Brain microvascular endothelial cell (primary cell): ENCODE data around the gene CFAP20.
"Not testable (repeated sequence)": the region's sequence is repeated elsewhere in the genome, so short reads cannot be mapped to it uniquely, and the experiment has no call there.

Source experiments
- DNase-seq: peaks from one replicate; pipeline ENCODE4 v3.0.0-alpha.2; 2020
- H3K27ac ChIP-seq: fragments of 250-450 bp; sonication (Bioruptor Pico); 2 replicates; pipeline ENCODE4 v1.5.1; 2020; ENCODE audit warnings: mild to moderate bottlenecking, moderate library complexity
- H3K27me3 ChIP-seq: fragments of 250-450 bp; sonication (Bioruptor Pico); replicated peaks from 2 replicates; pipeline ENCODE4 v1.5.1; 2020; ENCODE audit warnings: mild to moderate bottlenecking
- H3K36me3 ChIP-seq: fragments of 250-450 bp; sonication (Bioruptor Pico); replicated peaks from 2 replicates; pipeline ENCODE4 v1.5.1; 2020; ENCODE audit warnings: mild to moderate bottlenecking
- H3K4me3 ChIP-seq: 2 replicates; pipeline ENCODE4 v1.5.1; 2011; ENCODE audit warnings: low read depth, mild to moderate bottlenecking, control low read depth, low read length, moderate library complexity
- CTCF ChIP-seq: IDR thresholded peaks from 2 replicates; pipeline ENCODE4 v1.5.1; 2011; ENCODE audit warnings: low read depth, mild to moderate bottlenecking, moderate library complexity, low read length, control low read depth, inconsistent platforms; ENCODE audit errors: missing control alignments
- in situ Hi-C: cut with HindIII; loops from 2 replicates; pipeline ENCODE4 v1.10.0; 2017; ENCODE audit warnings: low sequenced_read_pairs, low pct_ligation_motif_present

CFAP20 gene

GRCh38 chr16:58085584-58086251, 43.5 kb downstream of the CFAP20 start:
- in situ Hi-C loops: no loop called here
- Histone ChIP-seq H3K36me3 (no peaks in the 10 kb centered on the region), H3K4me3 (no peak overlapping the region), H3K27me3 (no peaks in the 10 kb centered on the region), H3K27ac (no peak overlapping the region)
- no peak for TF ChIP-seq CTCF
- DNase-seq: no peak

DNA sequence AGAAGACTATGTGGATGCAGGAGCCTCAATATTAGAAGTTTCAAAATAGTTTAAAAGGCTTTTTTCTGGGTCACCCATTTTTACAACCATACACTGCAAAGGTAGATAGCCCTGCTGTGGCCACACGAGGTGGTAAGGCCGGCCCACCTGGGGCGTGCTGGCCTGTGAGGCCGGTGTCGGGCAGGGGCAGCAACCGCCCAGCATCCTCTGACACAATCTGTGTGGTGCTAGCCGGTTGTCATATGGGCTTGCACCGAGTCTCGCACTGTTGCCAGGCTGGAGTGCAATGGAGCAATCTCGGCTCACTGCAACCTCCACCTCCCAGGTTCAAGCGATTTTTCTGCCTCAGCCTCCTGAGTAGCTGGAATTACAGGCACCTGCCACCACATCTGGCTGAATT, 44.0 kb downstream of the CFAP20 start:
- Histone ChIP-seq H3K36me3 (no peaks in the 10 kb centered on the region), H3K27me3 (no peaks in the 10 kb centered on the region), H3K27ac (no peak overlapping the region), H3K4me3 (no peak overlapping the region)
- in situ Hi-C loops: no loop called here
- DNase-seq: no peak
- TF ChIP-seq CTCF: no peak

DNA sequence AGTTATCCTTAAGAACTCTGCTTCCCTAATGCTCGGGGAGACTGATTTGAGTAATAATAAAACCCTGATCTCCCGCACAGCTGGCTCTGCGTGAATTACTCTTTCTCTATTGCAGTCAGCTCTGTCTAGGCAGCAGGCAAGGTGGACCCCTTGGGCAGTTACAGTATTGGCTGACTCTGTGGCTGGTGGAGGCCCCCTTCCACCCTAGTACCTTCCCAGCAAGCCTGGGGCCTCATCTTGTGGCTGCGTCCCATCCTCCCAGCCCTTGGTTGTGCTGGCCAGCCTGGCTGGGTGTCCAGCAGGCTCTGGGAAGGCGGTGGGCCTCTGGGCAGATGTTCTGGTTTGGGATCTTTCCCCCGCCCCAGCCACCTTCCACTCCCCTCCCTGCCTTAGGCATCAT, 44.5 kb downstream of the CFAP20 start:
- no peaks in the 10 kb centered on the region for H3K36me3 ChIP-seq
- DNase-seq: no peak
- no peak overlapping the region for H3K27ac ChIP-seq
- in situ Hi-C loops: no loop called here
- no peak overlapping the region for H3K4me3 ChIP-seq
- no peak for TF ChIP-seq CTCF
- no peaks in the 10 kb centered on the region for H3K27me3 ChIP-seq

DNA sequence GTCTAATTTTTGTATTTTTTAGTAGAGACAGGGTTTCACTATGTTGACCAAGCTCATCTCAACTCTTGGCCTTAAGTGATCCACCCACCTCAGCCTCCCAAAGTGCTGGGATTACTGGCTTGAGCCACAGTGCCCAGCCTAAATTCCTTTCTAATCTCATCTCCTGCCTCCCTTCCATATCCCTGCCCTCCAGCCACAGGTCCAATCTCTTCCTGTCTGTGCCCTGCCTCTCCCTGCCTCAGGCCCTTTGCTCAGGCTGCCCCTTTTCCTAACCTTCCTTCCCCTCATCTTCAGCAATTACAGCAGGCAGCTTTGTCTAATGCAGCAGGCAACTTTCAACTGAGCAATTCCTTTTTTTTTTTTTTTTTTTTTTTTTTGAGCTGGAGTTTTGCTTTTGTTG, 46.8 kb downstream of the CFAP20 start:
- no peak for TF ChIP-seq CTCF
- no peak for DNase-seq
- Histone ChIP-seq H3K36me3 (no peaks in the 10 kb centered on the region), H3K27me3 (no peaks in the 10 kb centered on the region), H3K27ac (no peak overlapping the region), H3K4me3 (no peak overlapping the region)
- in situ Hi-C loops: no loop called here

DNA sequence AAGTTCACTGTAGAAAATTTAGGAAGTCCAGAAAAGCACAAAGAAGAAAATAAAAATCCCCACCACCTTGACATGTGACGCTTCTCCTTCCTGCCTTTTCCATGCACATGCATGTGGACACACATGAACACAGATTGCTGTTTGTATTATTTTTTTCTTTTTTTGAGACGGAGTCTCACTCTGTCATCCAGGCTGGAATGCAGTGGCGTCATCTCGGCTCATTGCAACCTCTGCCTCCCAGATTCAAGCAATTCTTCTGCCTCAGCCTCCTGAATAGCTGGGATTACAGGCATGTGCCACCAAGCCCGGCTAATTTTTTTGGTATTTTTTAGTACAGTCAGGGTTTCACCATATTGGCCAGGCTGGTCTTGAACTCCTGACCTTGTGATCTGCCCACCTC, 48.5 kb downstream of the CFAP20 start:
- DNase-seq, H3K36me3 ChIP-seq, H3K27me3 ChIP-seq, in situ Hi-C loops, H3K4me3 ChIP-seq, H3K27ac ChIP-seq: not testable (repeated sequence)

DNA sequence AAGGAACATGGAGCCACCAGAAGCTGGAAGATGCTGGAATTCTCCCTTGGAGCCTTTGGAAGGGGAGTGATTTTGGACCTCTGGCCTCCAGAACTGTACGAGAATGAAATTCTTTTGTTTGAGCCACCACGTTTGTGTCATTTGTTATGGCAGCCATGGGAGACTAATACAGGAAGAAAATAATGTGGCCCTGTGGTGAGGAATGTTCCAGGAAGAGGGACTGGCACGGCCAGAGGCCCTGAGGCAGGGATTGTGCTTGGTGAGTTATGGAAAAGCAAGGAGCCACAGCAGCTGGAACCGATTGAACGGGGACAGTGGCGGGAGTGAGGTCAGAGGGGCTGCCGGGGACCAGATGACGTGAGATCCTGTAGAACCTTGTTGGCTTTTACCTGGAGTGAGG, 51.4 kb downstream of the CFAP20 start:
- in situ Hi-C loops: no loop called here
- DNase-seq: no peak
- Histone ChIP-seq H3K27ac (no peak overlapping the region), H3K36me3 (no peaks in the 10 kb centered on the region), H3K4me3 (no peak overlapping the region), H3K27me3 (no peaks in the 10 kb centered on the region)
- no peak for TF ChIP-seq CTCF
